ENCODE data around the gene CCDC149.

Gene CCDC149

GRCh38 chr4:24912252-24913118 is at the start of gene CCDC149:
Gene CCDC149, minus strand, starts transcription at chr4:24913042. Its CDS starts 178 bp downstream, at chr4:24912864.
- no peaks in the 10 kb centered on the region for H3K36me3 ChIP-seq (ENCODE audit: insufficient read depth, low read length)
- no peaks in the 10 kb centered on the region for H3K79me2 ChIP-seq (ENCODE audit: insufficient read depth, low read length)
- no peak within 1 kb of the TSS for H3K27ac ChIP-seq (ENCODE audit: low read length)
- DNase-seq (no peak), ATAC-seq (ENCODE audit: insufficient read depth, low read depth) (no peak)
- no peak within 1 kb of the TSS for H2AFZ ChIP-seq (ENCODE audit: low read depth, low read length)
- no peaks in the 10 kb centered on the region for H4K20me1 ChIP-seq (ENCODE audit: insufficient read depth, low read length)
- H3K4me3 ChIP-seq (ENCODE audit: low read depth in 1 of 2, low read length in 2 of 2): no peak within 1 kb of the TSS
- no peaks in the 10 kb centered on the region for H3K4me1 ChIP-seq (ENCODE audit: insufficient read depth, low read length)
- H3K9ac ChIP-seq (ENCODE audit: low read depth, low read length): no peak within 1 kb of the TSS
- no peak within 1 kb of the TSS for H3K4me2 ChIP-seq (ENCODE audit: insufficient read depth, low read length)
- TF ChIP-seq EZH2 (IDR thresholded peaks at IDR 0.05; ENCODE audit: borderline replicate concordance, low read depth, low read length, severe bottlenecking) (no peak), CTCF (IDR thresholded peaks at IDR 0.05; ENCODE audit: borderline replicate concordance, extremely low read depth, low read length, poor library complexity, severe bottlenecking) (no peak)
- no peaks in the 10 kb centered on the region for H3K27me3 ChIP-seq (ENCODE audit: insufficient read depth, low read length, poor library complexity)
- peaks cover 7% of the 10 kb centered on the region for H3K9me3 ChIP-seq (ENCODE audit: insufficient read depth, low read length, severe bottlenecking)

- ATAC-seq (ENCODE audit: insufficient read depth, low read depth): no peak
- no peak for DNase-seq
- H3K4me2 ChIP-seq (ENCODE audit: insufficient read depth, low read length): no peak overlapping the region
Observed at GRCh38 chr4:24957886-24958285, 45.0 kb upstream of the CCDC149 start.

GRCh38 chr4:24956763-24957162 is 43.9 kb upstream of the CCDC149 start:
- no peak for DNase-seq

More at GRCh38 chr4:24957886-24958285, 45.0 kb upstream of the CCDC149 start:
- Histone ChIP-seq H3K9ac (ENCODE audit: low read depth, low read length) (no peak overlapping the region), H3K27ac (ENCODE audit: low read length) (no peak overlapping the region), H3K4me1 (ENCODE audit: insufficient read depth, low read length) (no peaks in the 10 kb centered on the region), H2AFZ (ENCODE audit: low read depth, low read length) (no peak overlapping the region), H3K79me2 (ENCODE audit: insufficient read depth, low read length) (no peaks in the 10 kb centered on the region), H3K9me3 (ENCODE audit: insufficient read depth, low read length, severe bottlenecking) (no peaks in the 10 kb centered on the region), H3K4me3 (ENCODE audit: low read depth in 1 of 2, low read length in 2 of 2) (no peak overlapping the region), H3K36me3 (ENCODE audit: insufficient read depth, low read length) (no peaks in the 10 kb centered on the region), H4K20me1 (ENCODE audit: insufficient read depth, low read length) (no peaks in the 10 kb centered on the region), H3K27me3 (ENCODE audit: insufficient read depth, low read length, poor library complexity) (no peaks in the 10 kb centered on the region)
- TF ChIP-seq CTCF (IDR thresholded peaks at IDR 0.05; ENCODE audit: borderline replicate concordance, extremely low read depth, low read length, poor library complexity, severe bottlenecking) (no peak), EZH2 (IDR thresholded peaks at IDR 0.05; ENCODE audit: borderline replicate concordance, low read depth, low read length, severe bottlenecking) (no peak)

More at GRCh38 chr4:24956763-24957162, 43.9 kb upstream of the CCDC149 start:
- Histone ChIP-seq H3K36me3 (ENCODE audit: insufficient read depth, low read length) (no peaks in the 10 kb centered on the region), H3K4me2 (ENCODE audit: insufficient read depth, low read length) (no peak overlapping the region), H3K27me3 (ENCODE audit: insufficient read depth, low read length, poor library complexity) (no peaks in the 10 kb centered on the region), H4K20me1 (ENCODE audit: insufficient read depth, low read length) (no peaks in the 10 kb centered on the region), H3K9ac (ENCODE audit: low read depth, low read length) (no peak overlapping the region), H3K9me3 (ENCODE audit: insufficient read depth, low read length, severe bottlenecking) (no peaks in the 10 kb centered on the region), H3K4me3 (ENCODE audit: low read depth in 1 of 2, low read length in 2 of 2) (no peak overlapping the region), H3K4me1 (ENCODE audit: insufficient read depth, low read length) (no peaks in the 10 kb centered on the region), H3K27ac (ENCODE audit: low read length) (no peak overlapping the region), H3K79me2 (ENCODE audit: insufficient read depth, low read length) (no peaks in the 10 kb centered on the region), H2AFZ (ENCODE audit: low read depth, low read length) (no peak overlapping the region)
- ATAC-seq (ENCODE audit: insufficient read depth, low read depth): no peak
- TF ChIP-seq CTCF (IDR thresholded peaks at IDR 0.05; ENCODE audit: borderline replicate concordance, extremely low read depth, low read length, poor library complexity, severe bottlenecking): no peak
- TF ChIP-seq EZH2 (IDR thresholded peaks at IDR 0.05; ENCODE audit: borderline replicate concordance, low read depth, low read length, severe bottlenecking): no peak

All from DND-41 (cell line).